NCI-H1694 (cell line): ENCODE measurements around the gene FBXO27.
"Not testable (repeated sequence)": the region's sequence is repeated elsewhere in the genome, so short reads cannot be mapped to it uniquely, and the experiment has no call there.

ENCODE experiments used
- DNase-seq: peaks from one replicate; lab custom pipeline; 2025; lab: John Stamatoyannopoulos, UW

The FBXO27 gene

GRCh38 chr19:38988627-38989026 lies 43.7 kb downstream of the FBXO27 start:
- not testable (repeated sequence) for DNase-seq

GRCh38 chr19:38987745-38988144 lies 44.6 kb downstream of the FBXO27 start:
- not testable (repeated sequence) for DNase-seq

DNA sequence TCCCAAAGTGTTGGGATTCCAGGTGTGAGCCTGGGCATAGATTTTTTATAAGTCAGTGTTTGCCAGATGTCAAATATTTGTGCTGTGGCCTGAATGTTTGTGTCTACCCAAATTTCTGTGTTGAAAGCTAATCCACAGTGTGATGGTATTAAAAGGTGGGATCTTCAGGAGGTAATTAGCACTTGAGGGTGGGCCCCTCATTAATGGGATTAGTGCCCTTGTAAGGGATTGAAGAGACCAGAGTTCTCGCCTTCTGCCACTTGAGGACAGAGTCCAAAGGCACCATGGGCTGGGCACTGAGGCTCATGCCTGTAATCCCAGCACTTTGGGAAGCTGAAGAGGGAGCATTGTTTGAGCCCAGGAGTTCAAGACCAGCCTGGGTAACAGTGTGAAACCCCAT lies 47.1 kb downstream of the FBXO27 start:
- no peak for DNase-seq

- no peak for DNase-seq
Measured at GRCh38 chr19:38980583-38981374, 51.6 kb downstream of the FBXO27 start.

DNA sequence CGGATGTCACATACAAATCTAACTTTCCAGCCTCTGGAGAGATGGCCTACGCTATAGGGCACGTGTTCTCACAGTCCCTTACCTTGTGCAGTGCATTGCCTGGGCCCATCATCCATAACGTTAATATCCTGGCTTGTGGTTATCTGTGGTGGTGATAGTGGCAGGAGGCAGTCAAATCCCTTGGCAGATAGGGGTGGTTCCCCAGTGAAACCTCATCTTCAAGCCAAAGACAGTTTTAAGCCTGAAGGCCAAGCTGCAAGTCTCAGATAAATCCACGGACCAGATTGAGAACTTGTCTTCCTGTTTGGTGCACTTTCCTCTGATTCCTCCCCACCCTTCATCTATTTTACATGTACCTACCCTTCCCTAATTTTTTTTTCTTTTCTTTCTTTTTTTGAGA lies 52.5 kb downstream of the FBXO27 start:
- no peak for DNase-seq

DNA sequence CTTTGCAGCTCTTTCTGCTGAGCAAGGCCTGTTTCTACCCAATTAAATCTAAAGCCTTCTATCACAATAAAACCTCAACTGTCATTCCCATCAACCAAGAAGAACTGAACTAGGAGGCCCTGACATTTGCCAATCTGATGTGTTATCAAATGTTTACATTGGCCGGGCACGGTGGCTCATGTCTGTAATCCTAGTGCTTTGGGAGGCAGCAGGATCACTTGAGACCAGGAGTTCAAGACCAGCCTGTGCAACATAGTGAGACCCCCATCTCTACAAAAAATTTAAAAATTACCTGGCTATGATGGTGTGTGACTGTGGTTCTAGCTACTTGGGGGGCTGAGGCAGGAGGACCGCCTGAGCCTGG lies 54.0 kb downstream of the FBXO27 start:
- no peak for DNase-seq

DNA sequence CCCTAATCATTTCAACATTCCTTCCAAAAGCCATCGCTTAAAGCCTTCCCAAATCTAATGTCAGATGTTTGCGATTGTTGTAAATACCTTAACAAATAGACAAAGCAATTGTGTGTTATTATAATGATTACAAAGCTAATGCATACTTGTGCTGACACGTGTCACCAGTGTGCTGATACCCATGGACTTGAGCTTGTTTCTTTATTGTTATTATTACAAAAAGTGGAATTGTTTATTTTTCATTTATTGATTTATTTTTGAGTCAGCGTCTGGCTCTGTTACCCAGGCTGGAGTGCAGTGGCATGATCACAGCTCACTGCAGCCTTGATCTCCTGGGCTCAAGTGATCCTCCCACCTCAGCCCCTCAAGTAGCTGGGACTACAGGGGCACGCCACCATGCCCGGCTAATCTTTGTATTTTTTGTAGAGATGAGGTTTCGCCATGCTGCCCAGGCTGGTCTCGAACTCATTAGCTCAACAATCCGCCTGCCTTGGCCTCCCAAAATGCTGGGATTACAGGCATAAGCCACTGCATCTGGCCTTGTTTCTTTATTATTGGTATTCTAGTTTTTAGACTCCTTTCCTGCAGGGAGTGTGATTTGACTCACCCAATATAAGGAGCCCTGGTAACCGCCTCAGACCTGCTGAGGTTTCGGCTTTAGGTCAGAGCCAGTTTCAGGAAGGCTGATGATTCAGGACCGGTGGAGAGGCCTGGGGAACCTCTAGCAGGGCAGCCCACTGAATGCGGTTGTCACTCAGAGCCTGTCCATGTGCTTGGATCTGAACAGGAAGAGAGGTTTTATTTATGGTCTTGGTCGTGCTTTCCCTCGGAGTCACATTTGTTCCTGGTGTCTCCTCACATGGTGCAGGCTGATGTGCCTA lies 54.7 kb downstream of the FBXO27 start:
- DNase-seq, result no peak

DNA sequence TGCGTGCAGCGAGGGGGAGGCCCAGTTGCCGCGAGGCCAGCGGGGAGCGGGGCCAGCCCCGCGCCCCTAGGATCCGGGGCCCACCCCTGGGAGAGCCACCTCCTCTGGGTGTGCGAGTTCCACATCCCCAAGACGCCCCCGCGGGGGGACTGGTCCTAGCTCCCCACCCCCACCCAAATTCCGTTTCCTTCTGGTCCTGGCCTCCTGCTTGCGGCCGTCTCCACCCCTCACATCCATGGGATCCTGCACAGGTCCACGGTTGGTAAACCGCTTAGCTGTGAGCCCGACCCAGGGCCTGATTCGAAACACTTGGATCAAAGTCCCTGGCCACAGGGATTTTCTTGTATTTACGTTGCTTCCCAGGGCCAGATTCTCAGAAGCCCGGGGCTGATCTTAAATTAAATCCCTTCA lies 56.5 kb downstream of the FBXO27 start:
- DNase-seq, result no peak

DNA sequence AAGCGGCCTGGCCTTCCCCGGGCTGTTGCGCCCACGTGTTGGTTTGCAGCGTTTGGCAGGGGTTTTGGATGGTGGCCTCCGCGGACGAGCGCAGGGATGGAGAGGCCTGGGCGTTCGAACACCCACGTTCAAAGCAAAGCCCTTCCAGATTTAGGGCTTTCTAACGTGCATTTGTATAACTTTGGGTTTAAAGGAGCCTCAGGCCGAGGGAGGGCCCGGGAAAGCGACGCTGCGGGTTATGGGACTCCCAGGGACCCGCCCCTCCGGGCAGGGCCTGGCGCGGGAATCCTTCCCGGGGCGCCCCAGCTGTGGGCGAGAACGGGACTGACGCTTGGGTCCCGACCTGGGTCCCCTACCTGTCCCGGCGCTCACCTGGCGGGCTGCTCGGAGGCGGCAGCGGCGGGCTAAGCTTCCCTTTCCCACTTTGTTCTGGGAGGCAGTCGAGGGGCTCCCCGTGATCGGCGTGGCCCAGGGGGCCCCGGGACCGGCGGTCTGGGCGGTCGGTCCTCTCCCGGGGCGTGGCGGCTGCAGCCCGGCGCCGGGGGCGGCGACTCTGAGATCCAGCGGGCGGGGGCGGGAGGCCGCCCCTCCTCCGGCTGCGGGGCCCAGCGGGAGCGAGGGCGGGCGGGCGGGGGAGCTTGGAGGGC lies 57.0 kb downstream of the FBXO27 start, which contains the start of gene FBXO17:
Gene FBXO17, minus strand, starts transcription at position 529 of the 647 bp plus-strand sequence. CDS start 25,423 bp downstream, outside the sequence.
- no peak for DNase-seq

GRCh38 chr19:38974624-38975213 lies 57.6 kb downstream of the FBXO27 start:
- DNase-seq, result no peak
